Astrocyte (in vitro differentiated cells and primary cell): ENCODE data around the gene TFAM. TPM values are rescaled to one million over a fixed set of nuclear protein-coding genes. Genes with fewer than 3 reads are reported as not detected.

ENCODE experiments used
- DNase-seq: peaks from one replicate; pipeline ENCODE4 v3.0.0-alpha.2; 2010; ENCODE audit warnings: low read depth
- FAIRE-seq: peaks from 2 replicates; lab custom pipeline; 2011; peaks lifted over from hg19 to GRCh38; lab: Jason Lieb, UNC
- H2AFZ ChIP-seq: 2 replicates; pipeline ENCODE4 v1.6.0; 2012; ENCODE audit warnings: low read depth, low read length, inconsistent platforms
- H3K27ac ChIP-seq: 2 replicates; pipeline ENCODE4 v1.5.1; 2011; ENCODE audit warnings: low read depth, low read length, inconsistent platforms
- H3K27me3 ChIP-seq: 2 replicates; pipeline ENCODE4 v1.6.0; 2011; ENCODE audit warnings: low read length, inconsistent platforms; ENCODE audit not compliant: insufficient read depth
- H3K36me3 ChIP-seq: 2 replicates; pipeline ENCODE4 v1.5.1; 2011; ENCODE audit warnings: low read length, inconsistent platforms; ENCODE audit not compliant: insufficient read depth
- H3K4me1 ChIP-seq: 2 replicates; pipeline ENCODE4 v1.5.1; 2011; ENCODE audit warnings: low read length, inconsistent platforms; ENCODE audit not compliant: insufficient read depth
- H3K4me2 ChIP-seq: 2 replicates; pipeline ENCODE4 v1.6.0; 2012; ENCODE audit warnings: low read length, inconsistent platforms
- H3K4me3 ChIP-seq: 2 replicates; pipeline ENCODE4 v1.5.1; 2011; ENCODE audit warnings: low read depth, mild to moderate bottlenecking, low read length, inconsistent platforms; ENCODE audit not compliant: insufficient read depth
- H3K79me2 ChIP-seq: 2 replicates; pipeline ENCODE4 v1.6.0; 2012; ENCODE audit warnings: mild to moderate bottlenecking, low read length, inconsistent platforms; ENCODE audit not compliant: insufficient read depth
- H3K9ac ChIP-seq: 2 replicates; pipeline ENCODE4 v1.6.0; 2012; ENCODE audit warnings: mild to moderate bottlenecking, low read length, inconsistent platforms
- H3K9me3 ChIP-seq: 2 replicates; pipeline ENCODE4 v1.5.1; 2012; ENCODE audit warnings: low read depth, mild to moderate bottlenecking, low read length, inconsistent platforms; ENCODE audit not compliant: insufficient read depth
- H4K20me1 ChIP-seq: 2 replicates; pipeline ENCODE4 v1.6.0; 2012; ENCODE audit warnings: low read length, inconsistent platforms; ENCODE audit not compliant: insufficient read depth
- H3K27ac Mint-ChIP-seq: one replicate; pipeline ENCODE4 v1.8.0; 2021; ENCODE audit warnings: mild to moderate bottlenecking, mixed read lengths; ENCODE audit not compliant: unreplicated experiment
- H3K27me3 Mint-ChIP-seq: one replicate; pipeline ENCODE4 v1.8.0; 2021; ENCODE audit warnings: low read depth, mixed read lengths; ENCODE audit not compliant: unreplicated experiment
- H3K36me3 Mint-ChIP-seq: one replicate; pipeline ENCODE4 v1.8.0; 2021; ENCODE audit warnings: low read depth, mixed read lengths; ENCODE audit not compliant: unreplicated experiment
- H3K4me1 Mint-ChIP-seq: one replicate; pipeline ENCODE4 v1.8.0; 2021; ENCODE audit warnings: low read depth, mixed read lengths; ENCODE audit not compliant: unreplicated experiment
- H3K4me3 Mint-ChIP-seq: one replicate; pipeline ENCODE4 v1.8.0; 2021; ENCODE audit warnings: mild to moderate bottlenecking, moderate library complexity, mixed read lengths; ENCODE audit not compliant: unreplicated experiment
- H3K9me3 Mint-ChIP-seq: one replicate; pipeline ENCODE4 v1.8.0; 2021; ENCODE audit warnings: mild to moderate bottlenecking, mixed read lengths; ENCODE audit not compliant: unreplicated experiment
- EZH2 ChIP-seq: IDR thresholded peaks from 2 replicates; pipeline ENCODE4 v1.6.1; 2012; ENCODE audit warnings: mild to moderate bottlenecking, low read length, inconsistent platforms; ENCODE audit not compliant: insufficient read depth
- total RNA-seq: library from RNA; stranded (reverse); gene quantifications from 2 replicates; pipeline ENCODE4 v1.2.1, GENCODE V29; 2021
- TF ChIP-seq, protein P1 (sequence below): IDR thresholded peaks from 2 replicates; pipeline ENCODE4 v1.5.1; 2011; ENCODE audit warnings: low read depth, mild to moderate bottlenecking, inconsistent platforms, low read length, moderate library complexity; ENCODE audit not compliant: insufficient read depth

The TFAM gene
- total RNA-seq, 1 donor from 2014 or later, result 41.4 TPM

DNA sequence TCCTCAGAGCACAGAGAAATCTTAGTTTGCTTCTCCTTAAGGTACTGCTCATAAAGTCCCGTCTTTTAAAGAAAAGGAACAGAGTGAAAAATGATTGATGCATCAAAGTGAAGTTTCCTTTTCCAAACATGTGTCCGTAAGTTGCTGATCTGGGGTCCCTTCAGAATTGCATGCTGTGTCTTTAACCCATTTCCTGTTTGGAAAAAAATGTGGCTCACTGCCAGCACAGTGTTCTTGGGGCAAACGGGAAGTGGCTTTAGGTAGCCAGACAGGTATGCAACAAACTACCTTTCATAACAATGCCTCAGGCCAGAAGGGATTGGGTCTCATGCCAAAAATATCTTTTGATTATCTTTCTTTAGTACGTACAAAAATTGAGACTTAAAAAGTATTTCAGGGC is 50.9 kb downstream of the TFAM start:
- peak; percentile 50 for DNase-seq
- Histone ChIP-seq H4K20me1 (no peaks in the 10 kb centered on the region), H2AFZ (peak overlapping the region; percentile 33), H3K4me1 (peaks cover 28% of the 10 kb centered on the region), H3K4me3 (no peak overlapping the region), H3K4me2 (peak overlapping the region; percentile 65), H3K79me2 (no peaks in the 10 kb centered on the region), H3K9me3 (no peaks in the 10 kb centered on the region), H3K27me3 (no peaks in the 10 kb centered on the region), H3K9ac (peak overlapping the region; percentile 64), H3K27ac (peak overlapping the region; percentile 94), H3K36me3 (no peaks in the 10 kb centered on the region)
- Mint-ChIP-seq H3K4me3 (peak overlapping the region; percentile 31), H3K27me3 (no peaks in the 10 kb centered on the region), H3K27ac (peak overlapping the region; percentile 83), H3K9me3 (peaks cover 9% of the 10 kb centered on the region), H3K4me1 (peaks cover 31% of the 10 kb centered on the region), H3K36me3 (peaks cover 4% of the 10 kb centered on the region)
- FAIRE-seq, result peak; percentile 91
- TF ChIP-seq, protein P1, sequence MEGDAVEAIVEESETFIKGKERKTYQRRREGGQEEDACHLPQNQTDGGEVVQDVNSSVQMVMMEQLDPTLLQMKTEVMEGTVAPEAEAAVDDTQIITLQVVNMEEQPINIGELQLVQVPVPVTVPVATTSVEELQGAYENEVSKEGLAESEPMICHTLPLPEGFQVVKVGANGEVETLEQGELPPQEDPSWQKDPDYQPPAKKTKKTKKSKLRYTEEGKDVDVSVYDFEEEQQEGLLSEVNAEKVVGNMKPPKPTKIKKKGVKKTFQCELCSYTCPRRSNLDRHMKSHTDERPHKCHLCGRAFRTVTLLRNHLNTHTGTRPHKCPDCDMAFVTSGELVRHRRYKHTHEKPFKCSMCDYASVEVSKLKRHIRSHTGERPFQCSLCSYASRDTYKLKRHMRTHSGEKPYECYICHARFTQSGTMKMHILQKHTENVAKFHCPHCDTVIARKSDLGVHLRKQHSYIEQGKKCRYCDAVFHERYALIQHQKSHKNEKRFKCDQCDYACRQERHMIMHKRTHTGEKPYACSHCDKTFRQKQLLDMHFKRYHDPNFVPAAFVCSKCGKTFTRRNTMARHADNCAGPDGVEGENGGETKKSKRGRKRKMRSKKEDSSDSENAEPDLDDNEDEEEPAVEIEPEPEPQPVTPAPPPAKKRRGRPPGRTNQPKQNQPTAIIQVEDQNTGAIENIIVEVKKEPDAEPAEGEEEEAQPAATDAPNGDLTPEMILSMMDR, result no peak
- no peak for TF ChIP-seq EZH2

DNA sequence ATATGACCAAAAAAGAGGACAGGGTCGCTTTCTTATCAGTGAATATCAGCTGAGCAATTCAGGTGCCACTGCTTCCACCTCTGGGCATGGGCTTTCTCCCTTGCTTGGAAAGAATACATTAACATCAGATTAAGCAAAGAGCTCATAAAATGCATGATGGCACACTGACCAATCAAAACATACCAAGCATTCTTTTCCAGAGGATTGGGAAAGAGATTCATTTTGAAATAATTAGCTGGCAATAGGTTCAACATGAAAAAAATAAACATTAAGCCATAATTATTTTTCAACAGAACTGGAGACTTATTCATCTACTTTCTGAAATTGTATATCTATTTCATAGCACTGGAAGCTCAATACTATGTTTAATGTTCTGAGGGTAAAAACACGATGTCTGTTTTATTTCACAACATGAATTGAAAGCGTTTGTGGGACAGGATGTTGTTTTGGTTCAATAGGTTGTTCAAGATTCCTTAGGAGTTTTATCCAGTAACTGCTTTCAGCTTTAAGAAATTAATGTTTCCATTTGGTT is 53.2 kb downstream of the TFAM start:
- no peak overlapping the region for H3K4me3 Mint-ChIP-seq
- H2AFZ ChIP-seq, result no peak overlapping the region
- H3K27me3 Mint-ChIP-seq, result no peaks in the 10 kb centered on the region
- no peaks in the 10 kb centered on the region for H3K79me2 ChIP-seq
- H3K27ac Mint-ChIP-seq, result no peak overlapping the region
- H3K9me3 ChIP-seq, result no peaks in the 10 kb centered on the region
- FAIRE-seq (peak; percentile 89), DNase-seq (peak; percentile 78)
- no peak overlapping the region for H3K9ac ChIP-seq
- H3K27me3 ChIP-seq, result no peaks in the 10 kb centered on the region
- no peaks in the 10 kb centered on the region for H4K20me1 ChIP-seq
- no peaks in the 10 kb centered on the region for H3K36me3 ChIP-seq
- H3K27ac ChIP-seq, result peak overlapping the region; percentile 52
- TF ChIP-seq, protein P1, result no peak
- TF ChIP-seq EZH2, result no peak
- H3K4me2 ChIP-seq, result peak overlapping the region; percentile 43
- peaks cover 31% of the 10 kb centered on the region for H3K4me1 Mint-ChIP-seq
- peaks cover 9% of the 10 kb centered on the region for H3K9me3 Mint-ChIP-seq
- no peak overlapping the region for H3K4me3 ChIP-seq
- H3K4me1 ChIP-seq, result peaks cover 28% of the 10 kb centered on the region
- peaks cover 4% of the 10 kb centered on the region for H3K36me3 Mint-ChIP-seq

GRCh38 chr10:58438986-58439385 is 53.8 kb downstream of the TFAM start:
- Histone ChIP-seq H3K4me1 (peaks cover 28% of the 10 kb centered on the region), H2AFZ (no peak overlapping the region), H3K79me2 (no peaks in the 10 kb centered on the region), H3K4me2 (peak overlapping the region; percentile 43), H3K4me3 (no peak overlapping the region), H3K36me3 (no peaks in the 10 kb centered on the region), H3K27ac (peak overlapping the region; percentile 52), H3K9me3 (no peaks in the 10 kb centered on the region), H3K27me3 (no peaks in the 10 kb centered on the region), H3K9ac (no peak overlapping the region), H4K20me1 (no peaks in the 10 kb centered on the region)
- Mint-ChIP-seq H3K4me3 (no peak overlapping the region), H3K9me3 (peaks cover 9% of the 10 kb centered on the region), H3K27me3 (no peaks in the 10 kb centered on the region), H3K4me1 (peaks cover 30% of the 10 kb centered on the region), H3K27ac (no peak overlapping the region), H3K36me3 (peaks cover 4% of the 10 kb centered on the region)
- TF ChIP-seq, protein P1, result no peak
- TF ChIP-seq EZH2, result no peak
- DNase-seq, result no peak
- FAIRE-seq, result no peak
